Nephron (organoid): Measurements from ENCODE around the gene LCN9.

ENCODE experiments used
- H3K27ac Mint-ChIP-seq, 3 experiments: 2 replicates each; pipeline ENCODE4 v1.8.0; 2020; ENCODE audit warnings: mixed read lengths in 3 of 3, mild to moderate bottlenecking in 2 of 3, moderate library complexity in 1 of 3
- H3K27me3 Mint-ChIP-seq: 2 replicates; pipeline ENCODE4 v1.8.0; 2021; ENCODE audit warnings: low read depth, mild to moderate bottlenecking, moderate library complexity, mixed read lengths
- H3K36me3 Mint-ChIP-seq: 2 replicates; pipeline ENCODE4 v1.8.0; 2020; ENCODE audit warnings: low read depth, mixed read lengths
- H3K4me1 Mint-ChIP-seq: 2 replicates; pipeline ENCODE4 v1.8.0; 2020; ENCODE audit warnings: mixed read lengths
- H3K4me3 Mint-ChIP-seq, 3 experiments: 2 replicates each; pipeline ENCODE4 v1.8.0; 2020; ENCODE audit warnings: mild to moderate bottlenecking in 3 of 3, mixed read lengths in 3 of 3, moderate library complexity in 2 of 3
- H3K9me3 Mint-ChIP-seq: 2 replicates; pipeline ENCODE4 v1.8.0; 2020; ENCODE audit warnings: mixed read lengths
- CTCF ChIP-seq, 3 experiments: fragments of 200-600 bp; sonication (generic); IDR thresholded peaks; one replicate each; pipeline ENCODE4 v1.5.0; 2021; ENCODE audit warnings: antibody characterized with exemption in 3 of 3; ENCODE audit not compliant: unreplicated experiment in 3 of 3

Gene LCN9

GRCh38 chr9:135662758-135663450, at the start of gene LCN9:
TSS of gene LCN9 (plus strand) at chr9:135663309. CDS start at chr9:135663322, 13 bp downstream.
- H3K27me3 Mint-ChIP-seq: no peaks in the 10 kb centered on the region
- H3K36me3 Mint-ChIP-seq: no peaks in the 10 kb centered on the region
- peak within 1 kb of the TSS; percentile 77 to 92 (median 81) for H3K27ac Mint-ChIP-seq
- H3K4me3 Mint-ChIP-seq: no peak within 1 kb of the TSS
- H3K4me1 Mint-ChIP-seq: peaks cover 19% of the 10 kb centered on the region
- peaks cover 2% of the 10 kb centered on the region for H3K9me3 Mint-ChIP-seq
- TF ChIP-seq CTCF (IDR thresholded peaks at IDR 0.05; ENCODE audit: unreplicated experiment in 3 of 3): no peak

GRCh38 chr9:135613946-135614805, 48.9 kb upstream of the LCN9 start:
- Mint-ChIP-seq H3K4me3 (no peak overlapping the region), H3K4me1 (no peaks in the 10 kb centered on the region), H3K27me3 (peaks cover 18% of the 10 kb centered on the region), H3K36me3 (no peaks in the 10 kb centered on the region), H3K9me3 (peaks cover 2% of the 10 kb centered on the region), H3K27ac (no peak overlapping the region)
- TF ChIP-seq CTCF (IDR thresholded peaks at IDR 0.05; ENCODE audit: unreplicated experiment in 3 of 3): no peak

GRCh38 chr9:135614821-135615665, 48.1 kb upstream of the LCN9 start:
- Mint-ChIP-seq H3K27ac (no peak overlapping the region), H3K4me1 (no peaks in the 10 kb centered on the region), H3K4me3 (no peak overlapping the region), H3K27me3 (peaks cover 17% of the 10 kb centered on the region), H3K9me3 (peaks cover 2% of the 10 kb centered on the region), H3K36me3 (no peaks in the 10 kb centered on the region)
- TF ChIP-seq CTCF (IDR thresholded peaks at IDR 0.05; ENCODE audit: unreplicated experiment in 3 of 3): no peak

- TF ChIP-seq CTCF (IDR thresholded peaks at IDR 0.05; ENCODE audit: unreplicated experiment in 3 of 3): no peak
- Mint-ChIP-seq H3K9me3 (peaks cover 2% of the 10 kb centered on the region), H3K27me3 (peaks cover 12% of the 10 kb centered on the region), H3K36me3 (no peaks in the 10 kb centered on the region), H3K27ac (no peak overlapping the region), H3K4me1 (no peaks in the 10 kb centered on the region), H3K4me3 (no peak overlapping the region)
Measured at GRCh38 chr9:135615666-135616618, 47.2 kb upstream of the LCN9 start.
